ENCODE measurements around the gene ZMYM5.
"Not testable (repeated sequence)": the region's sequence is repeated elsewhere in the genome, so short reads cannot be mapped to it uniquely, and the experiment has no call there.

ZMYM5 gene

DNA sequence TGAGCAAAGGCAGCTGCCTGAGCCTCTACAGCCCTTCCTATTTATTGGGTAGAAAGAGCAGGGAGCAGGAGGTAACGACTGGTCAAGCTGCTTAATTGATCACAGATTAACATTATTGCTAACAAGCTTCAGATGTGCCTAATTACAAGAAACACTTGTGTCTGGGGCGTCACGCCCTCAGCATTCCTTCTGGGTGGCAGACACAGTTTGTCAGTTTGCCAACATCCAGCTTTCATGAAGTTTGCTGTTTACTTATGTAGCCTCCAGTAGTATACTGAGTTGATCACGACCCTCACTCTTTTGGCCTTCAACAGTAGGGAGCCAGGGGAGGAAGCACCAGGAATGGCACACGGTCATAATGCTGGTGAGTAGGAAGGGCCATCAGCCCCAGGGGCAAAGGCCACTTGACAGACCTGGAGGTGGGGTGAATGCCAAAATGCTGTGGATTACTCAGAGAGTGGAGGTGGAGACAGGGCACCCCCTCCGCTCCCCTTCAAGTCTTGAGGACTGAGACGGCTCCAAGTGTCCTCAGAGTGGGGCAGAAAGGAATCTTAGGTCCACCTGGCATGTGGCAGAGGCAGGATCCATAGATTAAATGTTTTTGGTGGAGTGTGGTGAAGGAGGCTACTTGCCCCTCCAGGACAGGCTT lies 45.8 kb downstream of the ZMYM5 start:
- H3K9ac ChIP-seq (ENCODE audit: insufficient read length, low read depth): no peak overlapping the region
- no peak for DNase-seq (ENCODE audit: low read depth, low spot score)
- peaks cover 7% of the 10 kb centered on the region; the same call in 1 of the 2 replicates for H3K9me3 ChIP-seq (ENCODE audit: insufficient read depth, low read length)
- H3K4me1 ChIP-seq (ENCODE audit: insufficient read depth, insufficient read length): no peaks in the 10 kb centered on the region
- TF ChIP-seq ZNF274 (IDR thresholded peaks at IDR 0.05; ENCODE audit: low read depth, low read length) (no peak), YY1 (IDR thresholded peaks at IDR 0.05; ENCODE audit: insufficient read depth, insufficient read length) (no peak), SUZ12 (IDR thresholded peaks at IDR 0.05; ENCODE audit: extremely low read depth, insufficient read depth, insufficient read length) (no peak)
- H3K4me3 ChIP-seq (ENCODE audit: insufficient read length, low read depth): no peak overlapping the region
- peaks cover 12% of the 10 kb centered on the region for H3K27me3 ChIP-seq (ENCODE audit: insufficient read depth, insufficient read length)
- H3K36me3 ChIP-seq (ENCODE audit: insufficient read depth, insufficient read length, low read length): peaks cover 23% of the 10 kb centered on the region

DNA sequence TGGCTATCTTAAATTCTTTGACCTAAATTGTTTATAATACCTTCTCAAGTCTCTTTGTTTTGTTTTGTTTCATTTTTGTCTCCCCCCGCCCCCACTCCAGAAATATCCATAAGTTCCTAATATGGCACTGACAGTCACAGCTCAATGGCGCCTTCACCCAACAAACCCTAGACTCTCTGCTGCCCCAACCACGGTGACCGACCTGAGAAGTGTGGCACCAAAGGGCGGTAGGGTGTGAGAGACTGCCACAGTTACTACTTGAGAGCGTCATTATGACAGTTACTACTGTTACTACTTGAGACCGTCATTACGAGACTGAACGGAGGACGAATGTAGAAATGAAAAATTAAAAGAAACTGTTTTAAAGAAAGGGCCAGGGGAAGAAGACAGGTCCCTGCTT lies 46.3 kb downstream of the ZMYM5 start:
- Histone ChIP-seq H3K9me3 (ENCODE audit: insufficient read depth, low read length) (peaks cover 7% of the 10 kb centered on the region; the same call in 1 of the 2 replicates), H3K4me3 (ENCODE audit: insufficient read length, low read depth) (no peak overlapping the region), H3K9ac (ENCODE audit: insufficient read length, low read depth) (no peak overlapping the region), H3K27me3 (ENCODE audit: insufficient read depth, insufficient read length) (peaks cover 12% of the 10 kb centered on the region), H3K4me1 (ENCODE audit: insufficient read depth, insufficient read length) (no peaks in the 10 kb centered on the region), H3K36me3 (ENCODE audit: insufficient read depth, insufficient read length, low read length) (peaks cover 23% of the 10 kb centered on the region)
- no peak for TF ChIP-seq ZNF274 (IDR thresholded peaks at IDR 0.05; ENCODE audit: low read depth, low read length)
- no peak for TF ChIP-seq SUZ12 (IDR thresholded peaks at IDR 0.05; ENCODE audit: extremely low read depth, insufficient read depth, insufficient read length)
- TF ChIP-seq YY1 (IDR thresholded peaks at IDR 0.05; ENCODE audit: insufficient read depth, insufficient read length): no peak
- no peak for DNase-seq (ENCODE audit: low read depth, low spot score)

DNA sequence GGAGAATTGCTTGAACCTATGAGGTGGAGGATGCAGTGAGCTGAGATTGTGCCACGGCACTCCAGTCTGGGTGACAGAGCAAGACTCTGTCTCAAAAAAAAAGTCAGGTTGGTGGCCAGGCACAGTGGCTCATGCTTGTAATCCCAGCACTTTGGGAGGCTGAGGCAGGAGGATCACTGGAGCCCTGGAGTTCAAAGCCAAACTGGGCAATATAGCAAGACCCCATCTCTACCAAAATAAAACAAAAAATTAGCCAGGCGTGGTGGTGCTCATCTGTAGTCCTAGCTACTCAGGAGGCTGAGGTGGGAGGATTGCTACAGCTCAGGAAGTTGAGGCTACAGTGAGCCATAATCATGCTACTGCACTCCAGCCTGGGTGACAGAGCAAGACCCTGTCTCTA lies 47.6 kb downstream of the ZMYM5 start:
- Histone ChIP-seq H3K27me3 (ENCODE audit: insufficient read depth, insufficient read length) (peaks cover 12% of the 10 kb centered on the region), H3K36me3 (ENCODE audit: insufficient read depth, insufficient read length, low read length) (peaks cover 21% of the 10 kb centered on the region)
- not testable (repeated sequence) for H3K9ac ChIP-seq (ENCODE audit: insufficient read length, low read depth); DNase-seq (ENCODE audit: low read depth, low spot score); H3K4me1 ChIP-seq (ENCODE audit: insufficient read depth, insufficient read length); H3K4me3 ChIP-seq (ENCODE audit: insufficient read length, low read depth); H3K9me3 ChIP-seq (ENCODE audit: insufficient read depth, low read length)

- H3K9me3 ChIP-seq (ENCODE audit: insufficient read depth, low read length): no peaks in the 10 kb centered on the region
- no peaks in the 10 kb centered on the region for H3K27me3 ChIP-seq (ENCODE audit: insufficient read depth, insufficient read length)
- no peak for DNase-seq (ENCODE audit: low read depth, low spot score)
- H3K4me3 ChIP-seq (ENCODE audit: insufficient read length, low read depth): no peak overlapping the region
- no peaks in the 10 kb centered on the region for H3K36me3 ChIP-seq (ENCODE audit: insufficient read depth, insufficient read length, low read length)
- H3K9ac ChIP-seq (ENCODE audit: insufficient read length, low read depth): no peak overlapping the region
- H3K4me1 ChIP-seq (ENCODE audit: insufficient read depth, insufficient read length): no peaks in the 10 kb centered on the region
- no peak for TF ChIP-seq YY1 (IDR thresholded peaks at IDR 0.05; ENCODE audit: insufficient read depth, insufficient read length)
- no peak for TF ChIP-seq ZNF274 (IDR thresholded peaks at IDR 0.05; ENCODE audit: low read depth, low read length)
- no peak for TF ChIP-seq SUZ12 (IDR thresholded peaks at IDR 0.05; ENCODE audit: extremely low read depth, insufficient read depth, insufficient read length)
These were observed 52.2 kb downstream of the ZMYM5 start for GRCh38 chr13:19810996-19811881.

DNA sequence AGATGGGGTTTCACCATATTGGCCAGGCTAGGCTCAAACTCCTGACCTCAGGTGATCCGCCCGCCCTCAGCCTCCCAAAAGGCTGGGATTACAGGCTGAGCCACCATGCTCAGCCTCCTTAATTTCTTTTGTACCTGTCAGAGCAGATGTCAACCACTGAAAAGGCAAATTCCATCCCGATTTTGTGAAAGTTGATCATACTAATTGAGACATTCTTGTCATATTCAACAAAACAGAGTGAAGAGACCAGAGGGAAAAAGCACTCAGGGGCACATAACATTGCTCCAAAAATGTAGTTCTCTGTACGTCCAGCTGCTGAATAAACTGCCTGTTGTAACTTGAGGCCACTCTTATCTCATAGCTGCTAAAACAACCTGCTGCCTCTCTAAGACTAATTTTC lies 53.3 kb downstream of the ZMYM5 start:
- Histone ChIP-seq H3K4me1 (ENCODE audit: insufficient read depth, insufficient read length) (no peaks in the 10 kb centered on the region), H3K9me3 (ENCODE audit: insufficient read depth, low read length) (no peaks in the 10 kb centered on the region), H3K4me3 (ENCODE audit: insufficient read length, low read depth) (no peak overlapping the region), H3K9ac (ENCODE audit: insufficient read length, low read depth) (no peak overlapping the region), H3K27me3 (ENCODE audit: insufficient read depth, insufficient read length) (no peaks in the 10 kb centered on the region), H3K36me3 (ENCODE audit: insufficient read depth, insufficient read length, low read length) (no peaks in the 10 kb centered on the region)
- no peak for DNase-seq (ENCODE audit: low read depth, low spot score)
- TF ChIP-seq SUZ12 (IDR thresholded peaks at IDR 0.05; ENCODE audit: extremely low read depth, insufficient read depth, insufficient read length) (no peak), ZNF274 (IDR thresholded peaks at IDR 0.05; ENCODE audit: low read depth, low read length) (no peak), YY1 (IDR thresholded peaks at IDR 0.05; ENCODE audit: insufficient read depth, insufficient read length) (no peak)

GRCh38 chr13:19805765-19806164 lies 57.7 kb downstream of the ZMYM5 start:
- Histone ChIP-seq H3K9me3 (ENCODE audit: insufficient read depth, low read length) (no peaks in the 10 kb centered on the region), H3K4me1 (ENCODE audit: insufficient read depth, insufficient read length) (no peaks in the 10 kb centered on the region), H3K4me3 (ENCODE audit: insufficient read length, low read depth) (no peak overlapping the region), H3K27me3 (ENCODE audit: insufficient read depth, insufficient read length) (no peaks in the 10 kb centered on the region), H3K36me3 (ENCODE audit: insufficient read depth, insufficient read length, low read length) (no peaks in the 10 kb centered on the region), H3K9ac (ENCODE audit: insufficient read length, low read depth) (no peak overlapping the region)
- no peak for DNase-seq (ENCODE audit: low read depth, low spot score)
- TF ChIP-seq ZNF274 (IDR thresholded peaks at IDR 0.05; ENCODE audit: low read depth, low read length) (no peak), YY1 (IDR thresholded peaks at IDR 0.05; ENCODE audit: insufficient read depth, insufficient read length) (no peak), SUZ12 (IDR thresholded peaks at IDR 0.05; ENCODE audit: extremely low read depth, insufficient read depth, insufficient read length) (no peak)

- Histone ChIP-seq H3K9me3 (ENCODE audit: insufficient read depth, low read length) (no peaks in the 10 kb centered on the region), H3K9ac (ENCODE audit: insufficient read length, low read depth) (no peak overlapping the region), H3K27me3 (ENCODE audit: insufficient read depth, insufficient read length) (no peaks in the 10 kb centered on the region), H3K4me3 (ENCODE audit: insufficient read length, low read depth) (no peak overlapping the region), H3K4me1 (ENCODE audit: insufficient read depth, insufficient read length) (no peaks in the 10 kb centered on the region), H3K36me3 (ENCODE audit: insufficient read depth, insufficient read length, low read length) (no peaks in the 10 kb centered on the region)
- no peak for DNase-seq (ENCODE audit: low read depth, low spot score)
- TF ChIP-seq YY1 (IDR thresholded peaks at IDR 0.05; ENCODE audit: insufficient read depth, insufficient read length) (no peak), ZNF274 (IDR thresholded peaks at IDR 0.05; ENCODE audit: low read depth, low read length) (no peak), SUZ12 (IDR thresholded peaks at IDR 0.05; ENCODE audit: extremely low read depth, insufficient read depth, insufficient read length) (no peak)
These were observed 67.5 kb downstream of the ZMYM5 start for GRCh38 chr13:19795956-19796355.

Data from NT2/D1 (cell line).